Measurements from ENCODE around the gene IL1A.
A peak's percentile ranks its signal among the peaks of the same experiment; 100 is the strongest.

DNA sequence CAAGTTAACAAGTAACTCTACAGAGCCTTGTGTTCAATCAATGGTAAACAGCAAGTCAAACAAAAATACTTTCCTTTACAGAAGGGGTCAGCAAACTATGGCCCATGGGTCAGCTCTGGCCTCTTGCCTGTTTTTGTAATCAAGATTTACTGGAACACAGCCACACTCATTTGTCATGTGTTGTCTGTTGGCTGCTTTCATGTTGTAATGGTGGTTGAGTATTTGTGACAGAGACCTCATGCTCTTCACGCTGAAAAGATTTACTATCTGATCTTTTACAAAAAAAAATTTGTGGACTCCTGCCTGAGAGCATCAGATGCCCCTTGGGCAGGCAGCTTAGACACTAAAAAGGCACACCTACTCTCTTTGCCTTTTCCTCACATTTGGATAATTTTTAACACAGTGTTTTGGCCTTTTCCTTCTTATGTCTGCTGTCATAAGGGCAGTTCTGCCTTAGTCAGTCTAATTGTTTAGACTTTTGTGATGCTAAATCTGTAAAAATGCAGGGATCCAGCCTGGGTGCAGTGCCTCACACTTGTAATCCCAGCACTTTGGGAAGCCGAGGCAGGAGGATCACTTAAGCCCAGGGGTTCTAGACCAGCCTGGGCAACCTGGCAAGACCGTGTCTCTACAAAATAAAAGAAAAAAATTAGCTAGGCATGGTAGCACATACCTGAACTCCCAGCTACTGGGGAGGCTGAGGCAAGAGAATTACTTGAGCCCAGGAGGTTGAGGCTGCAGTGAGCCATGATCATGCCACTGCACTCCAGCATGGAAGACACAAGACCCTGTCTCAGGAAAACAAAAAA is 34.0 kb upstream of the IL1A start:
- peak in 1 of 4 donors; percentile 17 for TF ChIP-seq EP300 (IDR thresholded peaks at IDR 0.05)
- TF ChIP-seq, protein P1, sequence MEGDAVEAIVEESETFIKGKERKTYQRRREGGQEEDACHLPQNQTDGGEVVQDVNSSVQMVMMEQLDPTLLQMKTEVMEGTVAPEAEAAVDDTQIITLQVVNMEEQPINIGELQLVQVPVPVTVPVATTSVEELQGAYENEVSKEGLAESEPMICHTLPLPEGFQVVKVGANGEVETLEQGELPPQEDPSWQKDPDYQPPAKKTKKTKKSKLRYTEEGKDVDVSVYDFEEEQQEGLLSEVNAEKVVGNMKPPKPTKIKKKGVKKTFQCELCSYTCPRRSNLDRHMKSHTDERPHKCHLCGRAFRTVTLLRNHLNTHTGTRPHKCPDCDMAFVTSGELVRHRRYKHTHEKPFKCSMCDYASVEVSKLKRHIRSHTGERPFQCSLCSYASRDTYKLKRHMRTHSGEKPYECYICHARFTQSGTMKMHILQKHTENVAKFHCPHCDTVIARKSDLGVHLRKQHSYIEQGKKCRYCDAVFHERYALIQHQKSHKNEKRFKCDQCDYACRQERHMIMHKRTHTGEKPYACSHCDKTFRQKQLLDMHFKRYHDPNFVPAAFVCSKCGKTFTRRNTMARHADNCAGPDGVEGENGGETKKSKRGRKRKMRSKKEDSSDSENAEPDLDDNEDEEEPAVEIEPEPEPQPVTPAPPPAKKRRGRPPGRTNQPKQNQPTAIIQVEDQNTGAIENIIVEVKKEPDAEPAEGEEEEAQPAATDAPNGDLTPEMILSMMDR (IDR thresholded peaks at IDR 0.05): no peak
- TF ChIP-seq POLR2AphosphoS5 (IDR thresholded peaks at IDR 0.05): no peak
- no peak for TF ChIP-seq POLR2A (IDR thresholded peaks at IDR 0.05)

Measured in upper lobe of left lung (tissue), 4 donors.